RPMI8226 (cell line): Measurements from ENCODE around the gene LAMA4.

ENCODE experiments used
- DNase-seq: peaks from one replicate; pipeline ENCODE4 v3.0.0-alpha.2; 2015

Gene LAMA4

DNA sequence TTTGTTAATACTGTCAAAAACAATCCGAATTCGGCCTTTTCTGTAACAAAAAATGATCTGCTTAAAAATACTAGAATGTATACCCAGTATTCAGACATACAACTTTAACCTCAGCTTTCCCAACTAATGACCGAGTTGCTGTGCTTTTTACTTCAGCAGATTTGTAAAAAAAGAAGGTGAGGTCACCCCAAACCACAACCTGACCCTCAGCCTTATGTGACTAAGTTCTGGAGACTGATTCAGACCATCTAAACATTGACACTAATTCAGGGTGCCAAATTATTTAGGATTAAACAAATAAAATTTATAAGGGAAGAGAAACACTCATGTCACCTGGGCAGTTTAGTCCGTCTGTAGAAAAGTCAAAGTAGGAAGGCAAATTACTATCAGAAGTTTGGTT lies 192.8 kb downstream of the LAMA4 start:
- no peak for DNase-seq
